SK-N-MC (cell line): ENCODE data around the gene PREX1.

Experiments used
- DNase-seq: peaks from one replicate; pipeline ENCODE4 v3.0.0-alpha.2; 2011; ENCODE audit warnings: low read depth, low spot score
- H3K27ac ChIP-seq: fragments of 200-600 bp; sonication (generic); 2 replicates; pipeline ENCODE4 v1.5.1; 2016; ENCODE audit warnings: mixed run types
- H3K36me3 ChIP-seq: fragments of 200-600 bp; sonication (generic); 2 replicates; pipeline ENCODE4 v1.6.1; 2017; ENCODE audit warnings: antibody characterized with exemption, low read length, mixed read lengths; ENCODE audit not compliant: insufficient read depth
- H3K4me3 ChIP-seq: fragments of 200-600 bp; sonication (generic); 2 replicates; pipeline ENCODE4 v1.5.1; 2016
- H3K9ac ChIP-seq: fragments of 200-600 bp; sonication (generic); 2 replicates; pipeline ENCODE4 v1.8.0; 2017; ENCODE audit warnings: mixed run types, mixed read lengths; ENCODE audit not compliant: insufficient read length
- H3K9me3 ChIP-seq: fragments of 200-600 bp; sonication (generic); 2 replicates; pipeline ENCODE4 v1.6.1; 2017; ENCODE audit warnings: low read depth, mild to moderate bottlenecking, antibody characterized with exemption, low read length, moderate library complexity, mixed read lengths
- EZH2 ChIP-seq: fragments of 200-600 bp; sonication (generic); IDR thresholded peaks from one replicate; pipeline ENCODE4 v1.6.1; 2017; ENCODE audit warnings: antibody characterized with exemption
- FOXP2 ChIP-seq: optimal IDR thresholded peaks from 2 replicates; pipeline ENCODE3; 2011; ENCODE audit warnings: mild to moderate bottlenecking, moderate library complexity; ENCODE audit not compliant: insufficient read depth; ENCODE audit errors: extremely low read length, control extremely low read depth
- POLR2AphosphoS5 ChIP-seq: IDR thresholded peaks from 2 replicates; pipeline ENCODE4 v1.6.1; 2012; ENCODE audit warnings: mild to moderate bottlenecking, low read depth, low read length, borderline replicate concordance

PREX1 gene

DNA sequence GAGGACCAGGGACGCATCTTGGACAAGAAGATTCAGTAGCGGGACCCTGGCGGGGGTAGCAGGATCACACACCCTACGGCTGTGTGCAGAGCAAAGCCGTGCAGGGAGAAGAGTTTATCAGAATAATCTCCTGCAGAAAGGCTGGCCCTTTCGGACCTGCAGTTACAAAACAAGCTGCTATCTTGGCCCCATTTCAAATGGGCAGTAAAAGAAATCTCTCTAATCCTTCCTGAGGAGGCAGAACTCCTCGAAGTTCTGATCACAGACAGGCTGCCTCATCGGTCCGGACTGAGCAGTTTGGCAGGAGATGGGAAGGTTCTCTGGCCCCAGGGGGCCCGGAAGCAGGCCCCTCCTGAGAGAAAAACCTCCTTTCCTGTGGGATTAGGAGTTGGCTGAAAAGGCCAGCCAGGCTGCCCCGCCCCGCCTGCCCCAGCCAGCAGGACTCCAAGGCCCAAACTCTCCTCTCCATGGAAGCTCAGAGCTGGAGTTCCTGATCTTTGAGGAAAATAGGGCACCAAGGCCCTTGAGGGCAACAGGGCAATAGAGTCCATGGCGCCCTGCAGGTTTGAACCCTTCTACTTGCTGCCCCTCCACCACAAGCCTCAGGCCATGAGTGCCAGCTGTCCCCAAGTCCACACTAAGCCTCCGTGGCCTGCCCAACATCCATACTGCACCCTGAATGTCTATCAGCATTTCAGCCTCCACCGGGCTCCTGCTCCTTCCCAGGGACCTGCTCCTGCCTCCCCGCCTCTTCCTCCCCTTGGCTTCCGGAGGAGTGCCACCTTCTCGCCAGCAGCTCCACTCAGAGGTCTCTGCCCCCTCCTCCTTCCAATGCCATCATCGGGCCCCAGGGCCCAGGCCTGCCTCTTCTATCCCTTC, 141.3 kb downstream of the PREX1 start:
- Histone ChIP-seq H3K9ac (no peak overlapping the region), H3K9me3 (no peaks in the 10 kb centered on the region), H3K36me3 (peaks cover 36% of the 10 kb centered on the region), H3K4me3 (peak overlapping the region; percentile 21; the same call in 1 of the 2 replicates), H3K27ac (peak overlapping the region; percentile 95)
- TF ChIP-seq EZH2 (no peak), FOXP2 (no peak), POLR2AphosphoS5 (no peak; the same call in 1 of the 2 replicates)
- DNase-seq: no peak

DNA sequence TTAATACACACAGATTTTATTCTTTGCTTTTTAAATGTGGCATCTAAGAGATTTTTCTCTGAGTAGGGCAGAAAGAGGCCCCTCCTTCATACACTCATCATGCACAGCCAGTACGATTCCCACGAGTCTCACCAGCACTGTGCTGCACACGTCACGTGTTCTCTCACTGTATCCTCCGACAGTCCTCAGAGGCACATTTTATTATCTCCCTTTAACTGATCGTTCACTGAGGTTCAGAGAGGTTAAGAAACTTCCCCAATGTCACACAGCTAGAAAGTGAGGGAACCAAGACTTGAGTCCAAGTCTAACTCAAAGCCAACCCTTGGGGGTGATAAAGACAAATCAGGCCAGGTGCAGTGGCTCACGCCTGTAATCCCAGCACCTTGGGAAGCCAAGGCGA, 142.5 kb downstream of the PREX1 start:
- peaks cover 37% of the 10 kb centered on the region for H3K36me3 ChIP-seq
- TF ChIP-seq POLR2AphosphoS5 (no peak), FOXP2 (no peak), EZH2 (no peak)
- no peak overlapping the region for H3K9ac ChIP-seq
- DNase-seq: no peak
- H3K4me3 ChIP-seq: no peak overlapping the region
- H3K27ac ChIP-seq: peak overlapping the region; percentile 95
- no peaks in the 10 kb centered on the region for H3K9me3 ChIP-seq

GRCh38 chr20:48684501-48685041, 143.2 kb downstream of the PREX1 start:
- TF ChIP-seq FOXP2: no peak
- TF ChIP-seq EZH2: no peak
- no peak for TF ChIP-seq POLR2AphosphoS5
- Histone ChIP-seq H3K9me3 (no peaks in the 10 kb centered on the region), H3K36me3 (peaks cover 43% of the 10 kb centered on the region), H3K9ac (no peak overlapping the region), H3K27ac (peak overlapping the region; percentile 95), H3K4me3 (no peak overlapping the region)
- no peak for DNase-seq

DNA sequence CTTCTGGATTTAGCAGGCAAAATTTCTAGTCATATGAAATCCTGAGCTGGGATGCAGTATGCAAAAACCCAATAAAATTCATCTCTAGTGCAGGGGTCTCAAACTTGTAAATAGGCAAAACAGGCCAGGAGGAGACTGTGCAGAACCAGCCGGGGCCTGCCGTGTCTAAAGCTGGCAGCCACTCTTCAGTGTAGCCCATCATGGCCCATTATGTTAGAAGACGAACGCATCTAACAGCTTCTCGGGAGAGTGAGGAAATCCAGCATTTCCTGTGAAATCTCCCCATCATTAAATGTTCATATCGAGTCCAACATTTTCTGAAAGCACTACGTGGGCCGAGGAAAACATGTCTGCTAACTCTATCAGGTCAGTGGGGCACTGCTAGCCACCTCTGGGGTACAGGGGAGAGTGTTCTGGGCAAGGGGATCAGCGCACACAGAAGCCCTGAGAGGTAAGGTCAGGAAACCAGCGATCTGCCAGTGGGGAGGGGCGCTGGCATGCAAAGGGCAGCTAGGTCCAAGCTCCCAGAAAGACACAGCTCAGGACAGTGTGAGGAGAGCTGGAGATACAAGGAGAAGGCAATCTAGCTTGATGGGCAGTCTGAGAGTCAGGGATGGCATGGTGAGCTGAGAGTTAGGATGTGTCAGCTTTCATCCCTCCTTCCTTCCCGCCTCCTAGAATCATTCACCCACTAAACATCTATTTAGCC, 144.2 kb downstream of the PREX1 start:
- Histone ChIP-seq H3K27ac (peak overlapping the region; percentile 95), H3K36me3 (peaks cover 45% of the 10 kb centered on the region)
- no peak for TF ChIP-seq EZH2
- TF ChIP-seq POLR2AphosphoS5: no peak
- no peak for TF ChIP-seq FOXP2

GRCh38 chr20:48682529-48683363, 145.1 kb downstream of the PREX1 start:
- H3K9ac ChIP-seq: peak overlapping the region; percentile 65
- peak; percentile 73 for DNase-seq
- H3K9me3 ChIP-seq: no peaks in the 10 kb centered on the region
- TF ChIP-seq FOXP2: no peak
- TF ChIP-seq EZH2: no peak
- TF ChIP-seq POLR2AphosphoS5: peak; percentile 71
- peaks cover 44% of the 10 kb centered on the region for H3K36me3 ChIP-seq
- H3K4me3 ChIP-seq: peak overlapping the region; percentile 71
- H3K27ac ChIP-seq: peak overlapping the region; percentile 95

More for the DNA sequence above, 144.2 kb downstream of the PREX1 start:
- no peak for DNase-seq
- H3K4me3 ChIP-seq: peak overlapping the region; percentile 71
- no peak overlapping the region for H3K9ac ChIP-seq
- no peaks in the 10 kb centered on the region for H3K9me3 ChIP-seq

DNA sequence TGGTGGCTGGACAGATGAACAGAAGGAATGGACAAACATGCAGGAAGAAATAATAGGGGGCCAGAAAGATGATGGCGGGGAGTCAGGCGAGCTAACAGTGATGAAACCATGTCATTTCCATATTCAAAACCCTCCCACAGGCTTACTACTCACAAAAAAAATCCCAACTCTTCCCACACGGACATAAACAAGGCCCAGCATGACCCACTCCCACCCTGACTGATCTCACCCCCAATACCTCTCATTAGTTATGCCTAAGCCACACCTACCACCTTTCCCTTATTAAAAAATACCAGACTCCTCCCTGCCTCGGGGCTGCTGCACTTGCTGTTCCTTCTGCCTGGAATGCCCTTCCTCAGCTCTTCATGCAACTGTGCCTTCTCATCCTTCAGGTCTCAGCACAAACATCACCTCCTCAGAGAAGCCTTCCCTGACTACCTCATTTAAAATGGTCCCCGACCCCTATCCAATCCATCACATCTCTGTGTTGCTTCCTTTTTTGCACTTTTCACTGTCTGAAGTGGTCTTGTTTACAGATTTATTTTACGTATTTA, 145.8 kb downstream of the PREX1 start:
- H3K36me3 ChIP-seq: peaks cover 48% of the 10 kb centered on the region
- peak overlapping the region; percentile 95 for H3K27ac ChIP-seq
- TF ChIP-seq FOXP2: no peak
- no peak for TF ChIP-seq EZH2
- TF ChIP-seq POLR2AphosphoS5: no peak
- DNase-seq: no peak
- no peaks in the 10 kb centered on the region for H3K9me3 ChIP-seq
- H3K9ac ChIP-seq: peak overlapping the region; percentile 65
- H3K4me3 ChIP-seq: peak overlapping the region; percentile 71

DNA sequence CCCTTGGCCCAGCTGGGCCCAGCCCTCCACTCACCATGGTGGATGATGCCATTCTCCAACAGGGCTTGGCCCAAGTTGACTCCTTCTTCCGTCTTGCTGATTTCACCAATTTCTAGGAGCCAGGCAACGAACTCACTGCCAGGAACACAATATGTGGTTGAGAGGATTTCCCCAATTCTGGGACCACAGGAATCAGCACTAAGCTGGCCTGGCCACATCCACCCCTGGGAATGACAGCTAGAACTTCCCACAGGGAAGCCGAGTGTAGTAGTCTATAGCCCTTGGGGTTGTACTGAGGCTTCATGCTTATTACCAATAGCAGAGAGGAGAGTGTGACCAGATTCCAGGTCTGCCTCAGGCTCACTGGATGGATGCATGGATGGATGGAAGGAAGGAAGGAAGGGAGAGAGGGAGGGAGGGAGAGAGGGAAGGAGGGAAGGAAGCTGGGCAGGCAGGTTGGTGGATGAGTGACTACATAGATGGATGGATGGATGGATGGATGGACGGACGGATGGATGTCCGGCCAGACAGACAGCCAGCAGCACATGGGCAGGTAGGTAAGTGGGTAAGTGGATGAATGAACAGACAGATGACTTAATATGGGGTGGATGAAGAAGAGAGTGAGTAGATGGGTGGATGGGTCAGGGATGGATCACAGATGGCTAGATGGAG, 146.5 kb downstream of the PREX1 start:
- H3K4me3 ChIP-seq: no peak overlapping the region
- no peak for DNase-seq
- H3K36me3 ChIP-seq: peaks cover 55% of the 10 kb centered on the region
- no peak overlapping the region for H3K9ac ChIP-seq
- no peaks in the 10 kb centered on the region for H3K9me3 ChIP-seq
- TF ChIP-seq EZH2: no peak
- TF ChIP-seq POLR2AphosphoS5: no peak
- no peak for TF ChIP-seq FOXP2
- peak overlapping the region; percentile 36; the same call in 1 of the 2 replicates for H3K27ac ChIP-seq
